IPS DF 6.9 (cell line): ENCODE measurements around the gene KIF26A.

ENCODE experiments used
- DNase-seq: peaks from one replicate; pipeline ENCODE4 v3.0.0-alpha.2; 2013; ENCODE audit warnings: low read depth, low spot score
- H3K27ac ChIP-seq: one replicate; pipeline ENCODE4 v1.5.1; 2013; ENCODE audit warnings: low read length, control low read depth
- H3K27me3 ChIP-seq: 2 replicates; pipeline ENCODE4 v1.6.1; 2013; ENCODE audit warnings: mild to moderate bottlenecking, low read length; ENCODE audit not compliant: control insufficient read depth, insufficient read depth
- H3K36me3 ChIP-seq: 2 replicates; pipeline ENCODE4 v1.6.1; 2013; ENCODE audit warnings: low read length; ENCODE audit not compliant: control insufficient read depth, insufficient read depth
- H3K4me1 ChIP-seq: 2 replicates; pipeline ENCODE4 v1.6.1; 2013; ENCODE audit warnings: low read length; ENCODE audit not compliant: control insufficient read depth, insufficient read depth
- H3K4me3 ChIP-seq: 2 replicates; pipeline ENCODE4 v1.5.1; 2013; ENCODE audit warnings: mild to moderate bottlenecking, low read length
- H3K9me3 ChIP-seq: 2 replicates; pipeline ENCODE4 v1.6.1; 2013; ENCODE audit warnings: low read length, inconsistent platforms; ENCODE audit not compliant: control insufficient read depth, insufficient read depth
- WGBS: extraction: QIAGEN DNeasy Blood & Tissue Kit; methylation state at CpG from one replicate; pipeline ENCODE4 v1.1.7; 2013; ENCODE audit warnings: mixed read lengths, missing lambda C conversion rate; ENCODE audit not compliant: insufficient read length, insufficient coverage; 5-methylcytosine and 5-hydroxymethylcytosine counted together

KIF26A gene

DNA sequence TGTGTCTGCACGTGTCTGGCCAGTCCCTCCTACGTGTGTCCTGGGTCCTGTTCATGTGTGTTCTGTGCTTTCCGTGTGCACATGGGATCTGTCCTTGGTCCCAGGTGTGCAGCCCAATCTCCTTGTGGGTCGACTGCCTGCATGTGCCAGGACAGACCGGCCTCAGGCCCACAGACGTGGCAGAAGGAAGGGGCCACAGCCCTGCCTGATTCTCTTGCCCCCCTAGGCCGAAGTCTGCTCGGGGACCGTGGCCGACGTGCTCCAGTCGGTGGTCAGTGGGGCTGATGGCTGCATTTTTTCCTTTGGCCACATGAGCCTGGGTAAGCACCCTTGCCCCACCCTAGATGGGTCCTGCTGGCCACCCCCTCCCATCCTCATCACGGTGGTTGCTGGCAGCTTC lies 34.0 kb downstream of the KIF26A start:
- Histone ChIP-seq H3K27ac (no peak overlapping the region), H3K36me3 (peaks cover 25% of the 10 kb centered on the region), H3K4me1 (peaks cover 16% of the 10 kb centered on the region), H3K27me3 (no peaks in the 10 kb centered on the region), H3K9me3 (no peaks in the 10 kb centered on the region), H3K4me3 (no peak overlapping the region)
- no peak for DNase-seq
- whole genome bisulfite sequencing = no CpG with 5 or more reads among the region's 13 CpGs

DNA sequence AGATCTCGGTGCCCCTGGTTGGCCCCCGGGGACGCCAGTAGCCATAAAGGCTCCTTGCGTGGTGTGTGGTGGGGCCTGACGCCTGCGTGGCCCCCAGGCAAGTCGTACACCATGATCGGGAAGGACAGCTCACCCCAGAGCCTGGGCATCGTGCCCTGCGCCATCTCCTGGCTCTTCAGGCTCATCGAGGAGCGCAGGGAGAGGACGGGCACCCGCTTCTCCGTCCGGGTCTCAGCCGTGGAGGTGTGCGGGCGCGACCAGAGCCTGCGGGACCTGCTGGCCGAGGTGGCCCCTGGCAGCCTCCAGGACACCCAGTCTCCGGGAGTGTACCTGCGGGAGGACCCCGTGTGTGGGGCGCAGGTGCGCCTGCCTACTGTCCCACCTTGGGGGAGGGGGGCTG lies 34.5 kb downstream of the KIF26A start:
- Histone ChIP-seq H3K9me3 (no peaks in the 10 kb centered on the region), H3K27ac (no peak overlapping the region), H3K27me3 (no peaks in the 10 kb centered on the region), H3K4me3 (no peak overlapping the region), H3K4me1 (peaks cover 16% of the 10 kb centered on the region), H3K36me3 (peaks cover 25% of the 10 kb centered on the region)
- DNase-seq = no peak
- WGBS = no CpG with 5 or more reads among the region's 27 CpGs

DNA sequence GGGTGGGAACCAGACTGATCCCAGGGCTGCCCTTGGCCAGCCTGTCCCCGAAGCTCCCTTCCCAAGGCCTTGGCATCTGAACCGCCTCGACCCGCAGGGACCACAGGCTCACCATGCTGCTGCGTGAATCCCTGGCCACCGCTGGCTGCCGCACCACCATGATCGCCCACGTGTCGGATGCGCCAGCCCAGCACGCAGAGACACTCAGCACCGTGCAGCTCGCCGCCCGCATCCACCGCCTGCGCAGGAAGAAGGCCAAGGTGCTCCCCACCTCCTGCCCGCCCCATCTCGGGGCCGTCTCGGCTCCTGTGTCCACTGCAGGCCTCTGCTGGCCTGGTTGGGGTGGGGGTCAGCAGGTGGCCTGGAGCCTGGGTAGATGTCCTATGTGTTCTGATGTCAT lies 35.7 kb downstream of the KIF26A start:
- H3K9me3 ChIP-seq = no peaks in the 10 kb centered on the region
- peaks cover 14% of the 10 kb centered on the region for H3K4me1 ChIP-seq
- H3K27ac ChIP-seq = no peak overlapping the region
- no peaks in the 10 kb centered on the region for H3K27me3 ChIP-seq
- H3K4me3 ChIP-seq = no peak overlapping the region
- WGBS = no CpG with 5 or more reads among the region's 22 CpGs
- no peak for DNase-seq
- H3K36me3 ChIP-seq = peaks cover 25% of the 10 kb centered on the region

DNA sequence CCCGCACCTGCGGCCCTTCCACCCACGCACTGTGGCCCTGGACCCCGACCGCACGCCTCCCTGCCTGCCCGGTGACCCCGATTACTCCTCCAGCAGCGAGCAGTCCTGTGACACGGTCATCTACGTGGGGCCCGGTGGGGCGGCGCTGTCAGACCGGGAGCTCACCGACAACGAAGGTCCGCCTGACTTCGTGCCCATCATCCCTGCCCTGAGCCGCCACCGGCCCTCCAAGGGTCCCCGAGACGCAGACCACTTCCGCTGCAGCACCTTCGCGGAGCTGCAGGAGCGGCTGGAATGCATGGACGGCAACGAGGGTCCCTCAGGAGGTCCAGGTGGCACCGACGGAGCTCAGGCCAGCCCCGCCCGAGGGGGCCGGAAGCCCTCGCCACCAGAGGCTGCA lies 36.7 kb downstream of the KIF26A start:
- Histone ChIP-seq H3K36me3 (peaks cover 27% of the 10 kb centered on the region), H3K9me3 (no peaks in the 10 kb centered on the region), H3K27me3 (no peaks in the 10 kb centered on the region), H3K27ac (no peak overlapping the region), H3K4me1 (peaks cover 11% of the 10 kb centered on the region), H3K4me3 (no peak overlapping the region)
- WGBS = no CpG with 5 or more reads among the region's 35 CpGs
- DNase-seq = no peak

DNA sequence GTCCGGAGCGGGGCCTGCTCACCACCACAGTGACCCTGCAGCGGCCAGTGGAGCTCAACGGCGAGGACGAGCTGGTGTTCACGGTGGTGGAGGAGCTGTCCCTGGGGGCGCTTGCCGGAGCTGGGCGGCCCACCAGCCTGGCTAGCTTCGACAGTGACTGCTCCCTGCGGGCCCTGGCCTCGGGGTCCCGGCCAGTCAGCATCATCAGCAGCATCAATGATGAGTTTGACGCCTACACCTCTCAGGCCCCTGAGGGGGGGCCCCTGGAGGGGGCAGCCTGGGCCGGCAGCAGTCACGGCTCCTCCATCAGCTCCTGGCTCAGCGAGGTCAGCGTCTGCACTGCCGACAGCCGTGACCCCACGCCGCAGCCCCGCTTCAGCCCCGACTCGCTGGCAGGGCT lies 37.4 kb downstream of the KIF26A start:
- Histone ChIP-seq H3K27me3 (no peaks in the 10 kb centered on the region), H3K27ac (no peak overlapping the region), H3K36me3 (peaks cover 27% of the 10 kb centered on the region), H3K4me1 (peaks cover 7% of the 10 kb centered on the region; the same call in 1 of the 2 replicates), H3K4me3 (no peak overlapping the region), H3K9me3 (no peaks in the 10 kb centered on the region)
- WGBS = no CpG with 5 or more reads among the region's 26 CpGs
- no peak for DNase-seq

DNA sequence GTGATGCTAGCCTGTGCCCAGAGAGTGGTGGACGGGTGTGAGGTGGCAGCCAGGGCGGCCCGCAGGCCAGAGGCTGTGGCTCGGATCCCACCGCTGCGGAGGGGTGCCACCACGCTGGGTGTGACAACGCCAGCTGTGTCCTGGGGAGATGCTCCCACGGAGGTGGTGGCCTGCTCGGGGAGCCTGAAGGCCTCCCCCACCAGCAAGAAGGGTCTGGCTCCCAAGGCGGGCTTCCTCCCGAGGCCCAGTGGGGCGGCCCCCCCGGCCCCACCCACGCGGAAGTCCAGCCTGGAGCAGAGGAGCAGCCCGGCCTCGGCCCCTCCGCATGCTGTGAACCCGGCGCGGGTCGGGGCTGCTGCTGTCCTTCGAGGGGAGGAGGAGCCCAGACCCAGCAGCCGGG lies 38.2 kb downstream of the KIF26A start:
- DNase-seq = no peak
- Histone ChIP-seq H3K4me1 (peaks cover 3% of the 10 kb centered on the region; the same call in 1 of the 2 replicates), H3K36me3 (peaks cover 27% of the 10 kb centered on the region), H3K27me3 (no peaks in the 10 kb centered on the region), H3K9me3 (no peaks in the 10 kb centered on the region), H3K27ac (no peak overlapping the region), H3K4me3 (no peak overlapping the region)
- no CpG with 5 or more reads among the region's 25 CpGs for WGBS

DNA sequence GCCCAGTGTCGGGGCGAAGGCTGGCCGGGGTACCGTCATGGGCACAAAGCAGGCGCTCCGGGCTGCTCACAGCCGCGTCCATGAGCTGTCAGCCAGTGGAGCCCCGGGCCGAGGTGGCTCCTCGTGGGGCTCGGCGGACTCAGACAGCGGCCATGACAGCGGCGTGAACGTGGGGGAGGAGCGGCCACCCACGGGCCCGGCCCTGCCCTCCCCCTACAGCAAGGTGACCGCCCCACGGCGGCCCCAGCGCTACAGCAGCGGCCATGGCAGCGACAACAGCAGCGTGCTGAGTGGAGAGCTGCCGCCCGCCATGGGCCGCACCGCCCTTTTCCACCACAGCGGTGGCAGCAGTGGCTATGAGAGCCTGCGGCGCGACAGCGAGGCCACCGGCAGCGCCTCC lies 39.0 kb downstream of the KIF26A start:
- DNase-seq = no peak
- peaks cover 27% of the 10 kb centered on the region for H3K36me3 ChIP-seq
- no peaks in the 10 kb centered on the region for H3K27me3 ChIP-seq
- WGBS = no CpG with 5 or more reads among the region's 38 CpGs
- no peak overlapping the region for H3K27ac ChIP-seq
- H3K4me3 ChIP-seq = no peak overlapping the region
- H3K4me1 ChIP-seq = no peaks in the 10 kb centered on the region; the same call in 1 of the 2 replicates
- no peaks in the 10 kb centered on the region for H3K9me3 ChIP-seq

DNA sequence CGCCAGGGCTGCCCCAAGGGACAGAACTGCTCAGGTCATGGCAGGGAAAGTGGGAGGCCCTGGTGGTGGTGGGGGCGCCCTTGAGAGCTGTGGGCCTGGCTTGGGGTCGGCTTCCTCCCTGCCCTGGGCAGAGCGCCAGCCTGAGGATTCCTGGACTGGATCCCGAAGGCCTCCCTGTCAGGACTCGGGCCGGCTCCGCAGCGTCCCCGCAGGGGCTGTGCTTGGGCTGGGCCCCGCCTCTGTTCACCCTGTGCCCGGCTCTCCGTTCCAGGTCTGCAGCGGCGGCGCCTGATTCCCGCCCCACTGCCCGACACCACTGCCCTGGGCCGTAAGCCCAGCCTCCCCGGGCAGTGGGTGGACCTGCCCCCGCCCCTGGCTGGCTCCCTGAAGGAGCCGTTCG lies 39.9 kb downstream of the KIF26A start:
- Histone ChIP-seq H3K9me3 (no peaks in the 10 kb centered on the region), H3K27me3 (no peaks in the 10 kb centered on the region), H3K36me3 (peaks cover 24% of the 10 kb centered on the region), H3K4me1 (no peaks in the 10 kb centered on the region; the same call in 1 of the 2 replicates), H3K27ac (no peak overlapping the region), H3K4me3 (no peak overlapping the region)
- no peak for DNase-seq
- no CpG with 5 or more reads among the region's 23 CpGs for WGBS

DNA sequence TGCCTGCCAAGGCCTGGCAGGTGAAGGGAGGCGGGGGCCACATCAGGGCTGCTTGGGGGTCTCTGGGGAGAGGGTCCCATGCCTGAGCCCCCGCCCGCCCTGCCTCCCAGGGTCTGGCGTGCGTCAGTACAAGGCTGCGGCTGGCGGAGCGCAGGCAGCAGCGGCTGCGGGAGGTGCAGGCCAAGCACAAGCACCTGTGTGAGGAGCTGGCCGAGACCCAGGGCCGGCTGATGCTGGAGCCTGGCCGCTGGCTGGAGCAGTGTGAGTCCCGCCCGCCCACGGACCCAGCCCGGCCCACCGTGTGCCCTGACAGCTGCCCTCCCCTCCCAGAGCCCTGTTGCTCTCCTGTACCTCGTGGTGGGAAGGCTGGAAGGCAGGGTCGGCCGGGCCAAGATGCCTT lies 40.7 kb downstream of the KIF26A start:
- no peaks in the 10 kb centered on the region; the same call in 1 of the 2 replicates for H3K4me1 ChIP-seq

DNA sequence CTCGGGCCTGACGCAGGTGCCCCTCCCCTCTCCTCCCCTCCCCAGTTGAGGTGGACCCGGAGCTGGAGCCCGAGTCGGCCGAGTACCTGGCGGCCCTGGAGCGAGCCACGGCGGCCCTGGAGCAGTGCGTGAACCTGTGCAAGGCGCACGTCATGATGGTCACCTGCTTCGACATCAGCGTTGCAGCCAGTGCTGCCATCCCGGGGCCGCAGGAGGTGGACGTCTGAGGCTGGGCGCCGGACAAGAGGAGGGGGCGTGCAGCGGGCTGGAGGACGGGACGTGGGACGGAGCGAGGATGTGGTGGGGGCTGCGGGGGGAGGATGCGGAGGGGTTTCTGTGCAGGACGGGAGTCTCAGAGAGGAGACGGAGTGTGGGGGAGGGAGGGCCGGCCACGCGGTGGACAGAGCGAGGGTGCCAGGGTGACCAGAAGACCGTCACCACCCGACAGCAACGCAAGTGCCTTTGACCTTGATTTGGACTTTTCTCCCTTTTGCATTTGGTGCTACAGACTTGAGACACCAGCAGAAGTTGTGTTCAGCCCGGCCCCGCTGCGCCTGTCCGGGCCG lies 41.3 kb downstream of the KIF26A start:
- no peak for DNase-seq
- no peak overlapping the region for H3K4me3 ChIP-seq
- WGBS = no CpG with 5 or more reads among the region's 42 CpGs
- H3K4me1 ChIP-seq = no peaks in the 10 kb centered on the region; the same call in 1 of the 2 replicates
- H3K27ac ChIP-seq = no peak overlapping the region
- no peaks in the 10 kb centered on the region for H3K9me3 ChIP-seq
- H3K36me3 ChIP-seq = peaks cover 21% of the 10 kb centered on the region
- H3K27me3 ChIP-seq = no peaks in the 10 kb centered on the region

More for the DNA sequence above, 40.7 kb downstream of the KIF26A start:
- WGBS = no CpG with 5 or more reads among the region's 21 CpGs
- H3K9me3 ChIP-seq = no peaks in the 10 kb centered on the region
- no peak for DNase-seq
- H3K27ac ChIP-seq = no peak overlapping the region
- no peak overlapping the region for H3K4me3 ChIP-seq
- H3K36me3 ChIP-seq = peaks cover 21% of the 10 kb centered on the region
- H3K27me3 ChIP-seq = no peaks in the 10 kb centered on the region

DNA sequence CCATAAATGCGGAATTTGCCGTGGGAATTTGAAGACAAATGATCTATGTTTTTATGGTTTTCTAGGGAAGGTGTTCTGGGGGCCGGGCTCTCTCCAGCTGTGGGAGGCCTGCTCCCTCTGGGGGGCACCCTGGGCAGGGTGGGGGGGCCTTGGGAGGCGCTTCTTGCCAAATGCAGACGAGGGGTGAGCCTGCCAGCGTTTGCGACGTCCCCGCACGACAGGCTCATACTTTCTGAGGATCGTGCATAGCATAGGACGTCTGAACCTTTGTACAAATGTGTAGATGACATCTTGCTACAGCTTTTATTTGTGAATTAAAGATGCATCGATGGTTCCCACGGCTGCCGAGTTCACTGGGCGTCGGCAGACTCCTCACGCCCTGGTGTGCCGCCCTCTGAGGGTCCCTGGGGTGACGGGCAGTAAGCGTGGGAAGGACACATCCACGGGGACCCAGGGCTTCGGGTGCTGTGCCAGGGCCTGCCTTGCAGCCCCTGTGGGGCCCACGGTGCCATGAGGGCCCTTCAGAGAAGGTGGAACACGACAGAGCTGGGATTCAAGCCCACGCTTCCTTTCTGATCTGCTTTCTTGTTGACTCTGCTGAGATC lies 42.3 kb downstream of the KIF26A start:
- Histone ChIP-seq H3K27me3 (no peaks in the 10 kb centered on the region), H3K9me3 (no peaks in the 10 kb centered on the region), H3K4me3 (no peak overlapping the region), H3K36me3 (peaks cover 13% of the 10 kb centered on the region), H3K27ac (no peak overlapping the region), H3K4me1 (no peaks in the 10 kb centered on the region; the same call in 1 of the 2 replicates)
- no peak for DNase-seq
- WGBS = no CpG with 5 or more reads among the region's 26 CpGs
